GM12874 (cell line): ENCODE data around the gene DLG2.

ENCODE experiments used
- TF ChIP-seq, protein P1 (sequence below): IDR thresholded peaks from 2 replicates; pipeline ENCODE4 v1.5.1; 2011; ENCODE audit warnings: low read depth, mild to moderate bottlenecking, control low read depth, low read length, moderate library complexity; ENCODE audit not compliant: insufficient read depth

Gene DLG2

DNA sequence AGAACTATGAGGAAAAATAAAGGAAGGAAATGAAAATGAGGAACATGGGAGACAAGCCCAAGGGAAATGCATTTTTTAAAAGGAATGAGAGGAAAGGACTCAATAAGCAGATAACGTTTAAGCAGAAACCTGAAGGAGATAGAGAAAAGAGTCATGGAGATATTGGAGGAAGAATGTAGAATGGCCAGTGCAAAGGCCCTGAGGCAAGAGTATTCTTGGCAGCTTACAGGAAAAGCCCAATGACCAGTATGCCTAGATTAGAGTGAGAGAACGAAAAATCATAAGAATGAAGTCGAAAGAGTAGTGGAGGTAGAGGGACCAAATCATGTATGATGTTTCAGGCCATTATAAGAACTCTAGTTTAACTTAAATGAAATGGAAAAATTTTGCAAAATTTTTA is 220.3 kb downstream of the DLG2 start:
- TF ChIP-seq, protein P1, sequence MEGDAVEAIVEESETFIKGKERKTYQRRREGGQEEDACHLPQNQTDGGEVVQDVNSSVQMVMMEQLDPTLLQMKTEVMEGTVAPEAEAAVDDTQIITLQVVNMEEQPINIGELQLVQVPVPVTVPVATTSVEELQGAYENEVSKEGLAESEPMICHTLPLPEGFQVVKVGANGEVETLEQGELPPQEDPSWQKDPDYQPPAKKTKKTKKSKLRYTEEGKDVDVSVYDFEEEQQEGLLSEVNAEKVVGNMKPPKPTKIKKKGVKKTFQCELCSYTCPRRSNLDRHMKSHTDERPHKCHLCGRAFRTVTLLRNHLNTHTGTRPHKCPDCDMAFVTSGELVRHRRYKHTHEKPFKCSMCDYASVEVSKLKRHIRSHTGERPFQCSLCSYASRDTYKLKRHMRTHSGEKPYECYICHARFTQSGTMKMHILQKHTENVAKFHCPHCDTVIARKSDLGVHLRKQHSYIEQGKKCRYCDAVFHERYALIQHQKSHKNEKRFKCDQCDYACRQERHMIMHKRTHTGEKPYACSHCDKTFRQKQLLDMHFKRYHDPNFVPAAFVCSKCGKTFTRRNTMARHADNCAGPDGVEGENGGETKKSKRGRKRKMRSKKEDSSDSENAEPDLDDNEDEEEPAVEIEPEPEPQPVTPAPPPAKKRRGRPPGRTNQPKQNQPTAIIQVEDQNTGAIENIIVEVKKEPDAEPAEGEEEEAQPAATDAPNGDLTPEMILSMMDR = no peak

DNA sequence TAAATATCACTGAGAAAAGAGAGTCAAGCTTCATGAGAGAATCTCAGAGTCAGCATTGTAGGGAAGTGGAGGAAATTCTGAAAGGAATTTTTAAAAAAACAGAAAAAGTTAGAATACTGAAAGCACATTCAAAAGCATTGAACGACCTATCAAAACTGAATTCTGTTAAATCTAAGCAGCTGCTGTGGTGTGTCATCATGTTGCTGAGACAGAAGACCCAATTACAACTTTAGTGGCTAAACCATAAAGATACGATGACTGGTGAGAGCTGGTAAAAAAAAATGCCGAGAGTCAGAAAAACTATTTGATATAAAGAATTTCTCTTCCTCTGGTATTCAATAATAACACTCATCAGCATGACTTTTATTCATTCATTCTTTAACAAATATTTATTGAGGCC is 220.8 kb downstream of the DLG2 start:
- TF ChIP-seq, protein P1 = no peak

DNA sequence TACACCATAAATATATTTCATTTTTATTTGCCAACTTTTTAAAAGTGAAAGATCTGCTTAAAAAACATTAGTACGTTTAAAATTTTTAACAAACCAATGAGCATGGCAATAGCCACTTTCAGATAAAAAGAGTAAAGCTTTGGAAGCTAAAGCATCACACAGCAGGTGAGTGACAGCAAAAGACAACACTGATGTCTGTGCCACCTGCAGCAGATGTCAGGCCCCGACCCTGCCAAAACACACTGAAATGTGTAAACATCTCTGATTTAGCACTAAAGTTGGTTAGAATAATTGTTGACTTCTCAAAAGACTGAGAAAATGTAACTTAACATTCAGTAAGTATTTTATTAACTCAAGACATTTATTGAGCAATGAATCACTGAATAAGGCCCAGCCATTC is 232.9 kb downstream of the DLG2 start:
- TF ChIP-seq, protein P1 = no peak

DNA sequence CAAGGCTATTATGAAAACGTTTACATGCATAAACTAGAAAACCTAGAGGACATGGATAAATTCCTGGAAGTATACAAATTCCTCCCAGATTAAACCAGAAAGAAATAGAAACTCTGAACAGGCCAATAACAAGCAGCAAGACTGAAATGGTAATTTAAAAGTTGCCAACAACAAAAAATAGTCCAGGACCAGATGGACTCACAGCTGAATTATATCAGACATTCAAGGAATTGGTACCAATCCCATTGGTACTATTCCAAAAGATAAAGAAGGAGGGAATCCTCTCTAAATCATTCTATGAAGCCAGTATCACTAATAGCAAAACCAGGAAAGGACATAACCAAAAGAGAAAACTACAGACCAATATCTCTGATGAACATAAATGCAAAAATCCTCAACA is 236.0 kb downstream of the DLG2 start:
- TF ChIP-seq, protein P1 = no peak

DNA sequence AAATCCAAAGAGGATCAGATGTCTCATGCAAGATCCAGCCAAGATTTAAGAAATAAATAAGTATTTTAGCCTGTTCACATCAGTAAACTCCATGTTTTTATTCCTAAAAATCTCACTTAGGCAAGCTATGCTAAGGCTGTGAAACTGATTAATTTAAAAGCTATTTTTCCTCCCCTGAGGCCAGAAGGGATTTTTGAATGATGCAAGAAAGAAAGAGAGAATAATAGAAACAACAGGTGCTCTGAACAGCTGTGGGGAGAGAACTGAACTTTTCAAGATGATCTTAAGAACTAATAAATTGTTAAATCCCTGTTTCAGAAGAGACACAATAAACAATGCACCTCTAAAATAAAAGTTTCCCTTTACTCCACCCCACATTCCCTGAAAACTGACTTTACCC is 241.6 kb downstream of the DLG2 start:
- TF ChIP-seq, protein P1 = no peak

DNA sequence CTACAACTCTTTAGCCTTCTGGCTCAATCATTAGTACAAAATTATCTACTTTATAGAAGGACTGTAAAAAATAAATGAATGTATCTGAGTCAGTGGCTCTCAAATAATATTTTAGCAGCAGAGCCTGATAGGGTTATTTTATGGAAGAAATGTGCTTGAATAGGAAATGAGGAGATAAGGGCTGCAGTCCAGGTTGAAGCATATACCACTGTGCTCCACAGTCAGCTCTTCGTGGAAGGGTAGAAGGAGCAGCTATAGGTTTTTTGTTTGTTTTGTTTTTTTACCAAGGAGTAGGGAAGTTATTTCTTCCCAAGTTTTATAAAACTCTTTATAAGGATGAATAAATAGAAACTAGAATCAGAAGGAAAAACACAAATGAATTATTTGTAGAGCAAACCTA is 242.0 kb downstream of the DLG2 start:
- TF ChIP-seq, protein P1 = no peak

DNA sequence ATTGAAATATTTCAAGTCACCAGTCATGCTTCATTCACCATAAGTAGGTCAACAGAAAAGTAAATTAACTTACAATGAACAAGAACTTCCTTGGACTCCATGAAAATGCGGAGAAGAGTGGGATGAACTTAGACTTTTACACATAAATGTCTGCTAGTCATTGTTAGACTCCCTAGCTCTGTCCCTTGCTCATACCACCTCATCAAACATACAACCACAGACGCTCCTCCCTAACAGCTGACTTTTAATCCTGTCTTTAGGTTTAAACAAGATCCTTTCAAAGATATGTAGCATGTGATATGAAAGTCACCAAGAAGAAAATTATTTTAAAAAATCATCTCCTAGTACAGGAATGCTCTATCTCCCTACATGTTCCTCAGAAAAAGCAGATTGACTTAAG is 248.1 kb downstream of the DLG2 start:
- TF ChIP-seq, protein P1 = no peak

DNA sequence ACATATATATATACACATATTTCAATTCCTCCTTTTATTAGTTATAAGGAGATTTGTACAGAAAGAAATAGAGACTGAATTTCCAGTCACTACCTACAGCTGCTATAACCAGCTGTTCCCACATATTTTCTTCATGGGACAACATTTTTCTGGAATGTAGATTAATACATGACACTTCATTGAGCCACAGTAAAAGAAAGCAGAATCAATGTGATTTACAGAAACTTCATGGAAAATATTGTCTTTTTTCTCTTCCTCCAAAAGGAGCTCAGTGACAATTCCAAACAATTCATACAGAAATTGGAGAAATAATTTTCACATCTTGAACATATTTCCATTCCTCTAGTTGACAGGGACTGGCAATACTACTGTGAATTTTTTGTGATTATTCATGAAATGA is 249.2 kb downstream of the DLG2 start:
- TF ChIP-seq, protein P1 = no peak
